Cardiac fibroblast (primary cell): ENCODE data around the gene NCMAP.

Experiments
- DNase-seq, 2 donors: peaks; one replicate each; pipeline versions ENCODE4 v3.0.0 to v3.0.0-alpha.2; 2010; ENCODE audit warnings: low read depth in 2 of 2
- H3K4me3 ChIP-seq, 2 donors: replicated peaks in 1 of 2; 1 replicate in 1 of 2; 2 replicates in 1 of 2; pipeline ENCODE4 v1.5.1; 2011; ENCODE audit warnings: low read depth in 2 of 2, low read length in 2 of 2, mild to moderate bottlenecking in 2 of 2, moderate library complexity in 1 of 2
- CTCF ChIP-seq: IDR thresholded peaks from one replicate; pipeline ENCODE4 v1.5.1; 2011; ENCODE audit warnings: low read depth, mild to moderate bottlenecking, low read length, inconsistent platforms

NCMAP gene

GRCh38 chr1:24558902-24559791 is 3.3 kb downstream of the NCMAP start:
- no peak overlapping the region for H3K4me3 ChIP-seq
- no peak for TF ChIP-seq CTCF
- peak; percentile 45 to 75 for DNase-seq

DNA sequence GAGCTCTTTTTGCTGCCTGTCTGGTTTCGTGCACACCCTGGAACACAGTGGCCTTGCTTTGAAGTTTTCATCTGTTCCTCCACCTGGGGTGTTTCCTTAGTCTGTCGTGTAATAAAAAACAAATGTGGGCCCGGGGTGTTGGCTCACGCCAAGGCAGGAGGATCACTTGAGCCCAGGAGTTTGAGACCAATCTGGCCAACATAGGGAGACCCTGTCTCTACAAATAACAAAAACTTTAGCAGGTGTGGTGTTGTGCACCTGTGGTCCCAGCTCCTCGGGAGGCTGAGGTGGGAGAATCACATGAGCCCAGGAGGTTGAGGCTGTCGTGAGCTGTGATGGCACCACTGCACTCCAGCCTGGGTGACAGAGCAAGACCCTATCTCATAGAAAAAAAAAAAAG is 4.5 kb downstream of the NCMAP start:
- H3K4me3 ChIP-seq = no peak overlapping the region
- DNase-seq = no peak
- TF ChIP-seq CTCF = no peak

DNA sequence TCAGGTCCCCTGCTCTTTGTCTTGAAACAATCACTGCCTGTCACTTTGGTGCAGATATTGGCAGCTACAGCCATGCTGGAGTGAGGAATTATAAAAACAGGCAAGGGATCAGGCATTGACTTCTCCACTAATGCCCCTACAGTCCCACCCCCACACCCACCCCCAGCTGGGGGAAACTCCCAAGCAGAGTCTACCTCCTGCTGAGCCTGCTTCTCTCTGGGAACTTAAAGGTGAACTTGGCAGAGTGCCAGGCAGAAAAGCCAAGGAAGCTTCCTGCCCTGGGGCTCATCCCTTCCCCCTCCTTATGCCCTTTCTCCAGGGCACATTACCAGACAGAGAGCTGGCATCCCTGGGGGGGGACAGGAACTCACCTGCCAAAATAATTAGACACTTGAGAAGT is 6.7 kb downstream of the NCMAP start:
- no peak for DNase-seq
- no peak overlapping the region for H3K4me3 ChIP-seq
- no peak for TF ChIP-seq CTCF

GRCh38 chr1:24564695-24565094 is 8.8 kb downstream of the NCMAP start:
- DNase-seq = no peak
- no peak for TF ChIP-seq CTCF
- H3K4me3 ChIP-seq = no peak overlapping the region

DNA sequence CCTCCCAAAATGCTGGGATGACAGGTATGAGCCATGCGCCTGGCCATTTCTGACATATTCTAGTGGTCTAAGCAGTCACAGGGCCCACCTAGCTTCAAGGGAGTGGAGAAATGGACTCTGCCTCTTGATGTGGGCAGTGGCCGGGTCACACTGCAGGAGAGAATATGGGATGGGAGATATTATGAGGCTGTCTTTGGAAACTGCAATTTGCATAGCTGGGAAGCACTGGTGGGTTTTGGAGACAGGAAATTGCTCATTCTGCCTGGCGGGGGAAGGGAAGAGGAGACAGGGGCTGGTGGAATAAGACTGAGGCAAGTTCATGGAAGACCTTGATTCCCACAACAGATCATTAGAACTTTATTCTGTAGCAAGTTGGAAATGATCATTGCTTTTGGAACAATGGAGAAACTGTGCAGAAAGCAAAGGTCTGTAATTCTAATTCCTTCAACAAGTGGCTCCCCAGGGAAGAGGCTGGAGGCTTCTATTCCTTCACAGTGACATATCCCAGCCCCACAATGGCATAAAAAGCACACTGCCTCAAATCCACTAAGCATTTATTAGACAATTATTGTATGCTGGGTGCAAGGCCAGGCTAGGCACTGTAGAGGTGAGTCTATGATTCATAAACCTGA is 10.5 kb downstream of the NCMAP start:
- DNase-seq = peak in 1 of 2 donors; percentile 19
- TF ChIP-seq CTCF = no peak

DNA sequence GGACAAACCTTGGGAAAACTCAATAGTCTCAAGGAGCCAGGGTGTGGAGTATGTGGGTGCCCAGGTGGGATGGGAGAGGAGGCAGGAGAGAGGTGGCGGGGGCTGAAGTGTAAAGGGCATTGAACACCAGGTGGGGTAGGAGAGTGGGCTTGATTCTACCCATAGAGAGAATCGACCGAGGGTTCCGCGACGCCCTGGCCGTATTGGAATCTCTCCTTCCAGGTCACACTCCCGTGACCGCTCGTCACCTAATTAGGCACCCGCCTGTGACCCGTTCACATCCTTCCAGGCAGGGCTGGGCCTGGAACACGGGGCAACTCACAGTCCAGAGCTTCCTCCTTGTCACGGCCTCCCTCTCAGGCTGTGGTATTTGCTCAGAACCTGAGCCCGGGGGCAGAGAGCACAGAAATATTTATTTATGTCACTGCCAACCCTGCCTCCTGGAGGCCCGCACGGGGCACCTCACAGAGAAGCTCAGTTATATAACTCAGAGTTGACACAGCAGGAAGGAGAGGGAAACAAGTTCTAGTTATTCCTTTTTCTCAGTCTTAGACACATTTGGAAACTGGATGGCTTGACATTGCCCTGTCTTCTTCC is 12.0 kb downstream of the NCMAP start:
- TF ChIP-seq CTCF = no peak
- H3K4me3 ChIP-seq = no peak overlapping the region
- DNase-seq = no peak

More for the DNA sequence above, 10.5 kb downstream of the NCMAP start:
- H3K4me3 ChIP-seq = no peak overlapping the region
